Gastrocnemius medialis (tissue), 4 donors: ENCODE data around the gene TRAIP.

Experiments
- POLR2A ChIP-seq, 2 donors: fragments of 450-650 bp; IDR thresholded peaks; one replicate each; pipeline ENCODE4 v1.6.1; 2017; ENCODE audit warnings: antibody characterized with exemption in 2 of 2, mild to moderate bottlenecking in 2 of 2, moderate library complexity in 2 of 2
- TF ChIP-seq, protein P1 (sequence below), 5 experiments: fragments of 450-650 bp in 3 of 5; fragments of 200-600 bp in 2 of 5; sonication (generic) in 2 of 5; IDR thresholded peaks in 4 of 5; conservative IDR thresholded peaks in 1 of 5; 1 replicate in 4 of 5; 2 replicates in 1 of 5; pipeline ENCODE4 v1.5.1; 2016 to 2019; ENCODE audit warnings: antibody characterized with exemption in 5 of 5, mild to moderate bottlenecking in 3 of 5, moderate library complexity in 3 of 5

GRCh38 chr3:49806850-49807249 lies 49.5 kb downstream of the TRAIP start:
- TF ChIP-seq, protein P1, sequence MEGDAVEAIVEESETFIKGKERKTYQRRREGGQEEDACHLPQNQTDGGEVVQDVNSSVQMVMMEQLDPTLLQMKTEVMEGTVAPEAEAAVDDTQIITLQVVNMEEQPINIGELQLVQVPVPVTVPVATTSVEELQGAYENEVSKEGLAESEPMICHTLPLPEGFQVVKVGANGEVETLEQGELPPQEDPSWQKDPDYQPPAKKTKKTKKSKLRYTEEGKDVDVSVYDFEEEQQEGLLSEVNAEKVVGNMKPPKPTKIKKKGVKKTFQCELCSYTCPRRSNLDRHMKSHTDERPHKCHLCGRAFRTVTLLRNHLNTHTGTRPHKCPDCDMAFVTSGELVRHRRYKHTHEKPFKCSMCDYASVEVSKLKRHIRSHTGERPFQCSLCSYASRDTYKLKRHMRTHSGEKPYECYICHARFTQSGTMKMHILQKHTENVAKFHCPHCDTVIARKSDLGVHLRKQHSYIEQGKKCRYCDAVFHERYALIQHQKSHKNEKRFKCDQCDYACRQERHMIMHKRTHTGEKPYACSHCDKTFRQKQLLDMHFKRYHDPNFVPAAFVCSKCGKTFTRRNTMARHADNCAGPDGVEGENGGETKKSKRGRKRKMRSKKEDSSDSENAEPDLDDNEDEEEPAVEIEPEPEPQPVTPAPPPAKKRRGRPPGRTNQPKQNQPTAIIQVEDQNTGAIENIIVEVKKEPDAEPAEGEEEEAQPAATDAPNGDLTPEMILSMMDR (IDR thresholded peaks at IDR 0.05 in 4 of 5, conservative IDR thresholded peaks at IDR 0.05 in 1 of 5): no peak
- TF ChIP-seq POLR2A (IDR thresholded peaks at IDR 0.05): no peak
